Left hindlimb (tissue), 1 donor: ENCODE measurements around the gene CACNA1I.

Experiments used
- DNase-seq: peaks from one replicate; pipeline ENCODE4 v3.0.0-alpha.2; 2018

CACNA1I gene

GRCh38 chr22:39600491-39601179, 30.1 kb downstream of the CACNA1I start:
- no peak for DNase-seq

- no peak for DNase-seq
These were observed 30.6 kb downstream of the CACNA1I start for GRCh38 chr22:39601180-39601535.

GRCh38 chr22:39603345-39603744, 32.8 kb downstream of the CACNA1I start:
- DNase-seq = no peak

GRCh38 chr22:39610246-39610645, 39.7 kb downstream of the CACNA1I start:
- DNase-seq = no peak

GRCh38 chr22:39610766-39611165, 40.2 kb downstream of the CACNA1I start:
- DNase-seq = no peak

- no peak for DNase-seq
These were observed 40.8 kb downstream of the CACNA1I start for GRCh38 chr22:39611360-39611759.

GRCh38 chr22:39612811-39613548, 42.4 kb downstream of the CACNA1I start:
- no peak for DNase-seq

GRCh38 chr22:39613549-39613921, 43.0 kb downstream of the CACNA1I start:
- no peak for DNase-seq

- no peak for DNase-seq
These were observed 43.9 kb downstream of the CACNA1I start for GRCh38 chr22:39614442-39614841.

GRCh38 chr22:39616051-39616450, 45.5 kb downstream of the CACNA1I start:
- DNase-seq = no peak

- DNase-seq = no peak
These were observed 46.2 kb downstream of the CACNA1I start for GRCh38 chr22:39616781-39617180.

- no peak for DNase-seq
These were observed 46.8 kb downstream of the CACNA1I start for GRCh38 chr22:39617342-39617741.

GRCh38 chr22:39617970-39618757, 47.6 kb downstream of the CACNA1I start:
- DNase-seq = no peak

GRCh38 chr22:39618996-39619530, 48.5 kb downstream of the CACNA1I start:
- DNase-seq = no peak

GRCh38 chr22:39620924-39621690, 50.6 kb downstream of the CACNA1I start:
- no peak for DNase-seq

GRCh38 chr22:39621826-39622225, 51.3 kb downstream of the CACNA1I start:
- no peak for DNase-seq

- no peak for DNase-seq
These were observed 52.4 kb downstream of the CACNA1I start for GRCh38 chr22:39622881-39623367.

- no peak for DNase-seq
These were observed 53.3 kb downstream of the CACNA1I start for GRCh38 chr22:39623603-39624500.

- DNase-seq = no peak
These were observed 53.9 kb downstream of the CACNA1I start for GRCh38 chr22:39624501-39624821.

GRCh38 chr22:39625569-39626537, 55.3 kb downstream of the CACNA1I start:
- DNase-seq = no peak
